Endothelial cell (in vitro differentiated cells): ENCODE measurements around the gene ATIC. TPM values are rescaled to one million over a fixed set of nuclear protein-coding genes. Genes with fewer than 3 reads are reported as not detected.

Experiments used
- DNase-seq: peaks from one replicate; pipeline ENCODE4 v3.0.0; 2021; ENCODE audit warnings: low spot score
- H3K27ac Mint-ChIP-seq: one replicate; pipeline ENCODE4 v1.8.0; 2021; ENCODE audit warnings: mixed read lengths, inconsistent platforms; ENCODE audit not compliant: unreplicated experiment
- H3K27me3 Mint-ChIP-seq: one replicate; pipeline ENCODE4 v1.8.0; 2021; ENCODE audit warnings: mild to moderate bottlenecking, moderate library complexity, mixed read lengths, inconsistent platforms; ENCODE audit not compliant: unreplicated experiment
- H3K36me3 Mint-ChIP-seq: one replicate; pipeline ENCODE4 v1.8.0; 2021; ENCODE audit warnings: mild to moderate bottlenecking, low read depth, mixed read lengths, inconsistent platforms; ENCODE audit not compliant: unreplicated experiment
- H3K4me1 Mint-ChIP-seq: one replicate; pipeline ENCODE4 v1.8.0; 2021; ENCODE audit warnings: mild to moderate bottlenecking, mixed read lengths, inconsistent platforms; ENCODE audit not compliant: unreplicated experiment
- H3K4me3 Mint-ChIP-seq: one replicate; pipeline ENCODE4 v1.8.0; 2021; ENCODE audit warnings: mild to moderate bottlenecking, mixed read lengths, inconsistent platforms; ENCODE audit not compliant: unreplicated experiment
- H3K9me3 Mint-ChIP-seq: one replicate; pipeline ENCODE4 v1.8.0; 2021; ENCODE audit warnings: mixed read lengths, inconsistent platforms; ENCODE audit not compliant: unreplicated experiment
- CTCF ChIP-seq: fragments of 200-600 bp; sonication (generic); IDR thresholded peaks from one replicate; pipeline ENCODE4 v1.5.0; 2021; ENCODE audit warnings: antibody characterized with exemption; ENCODE audit not compliant: unreplicated experiment
- total RNA-seq: library from RNA; stranded (reverse); fragmentation: NEBNext Ultra II Directional; extraction: Animal tissue kit (Norgen Biotek cat#: 25700); gene quantifications from one replicate; pipeline ENCODE4 v1.2.1, GENCODE V29; 2021; ENCODE audit not compliant: unreplicated experiment

Gene ATIC
- total RNA-seq, 1 donor from 2014 or later: 29.3 TPM

GRCh38 chr2:215355801-215356200 lies 43.9 kb downstream of the ATIC start:
- Mint-ChIP-seq H3K4me1 (no peaks in the 10 kb centered on the region), H3K27me3 (no peaks in the 10 kb centered on the region), H3K4me3 (no peak overlapping the region), H3K27ac (no peak overlapping the region), H3K36me3 (peaks cover 1% of the 10 kb centered on the region), H3K9me3 (no peaks in the 10 kb centered on the region)
- no peak for TF ChIP-seq CTCF
- DNase-seq: no peak

GRCh38 chr2:215356334-215356947 lies 44.6 kb downstream of the ATIC start:
- Mint-ChIP-seq H3K4me3 (no peak overlapping the region), H3K27me3 (no peaks in the 10 kb centered on the region), H3K9me3 (no peaks in the 10 kb centered on the region), H3K4me1 (no peaks in the 10 kb centered on the region), H3K36me3 (peaks cover 2% of the 10 kb centered on the region), H3K27ac (no peak overlapping the region)
- TF ChIP-seq CTCF: no peak
- no peak for DNase-seq

GRCh38 chr2:215356948-215357461 lies 45.1 kb downstream of the ATIC start:
- Mint-ChIP-seq H3K4me1 (no peaks in the 10 kb centered on the region), H3K36me3 (peaks cover 6% of the 10 kb centered on the region), H3K27ac (no peak overlapping the region), H3K4me3 (no peak overlapping the region), H3K27me3 (no peaks in the 10 kb centered on the region), H3K9me3 (no peaks in the 10 kb centered on the region)
- no peak for TF ChIP-seq CTCF
- no peak for DNase-seq

- Mint-ChIP-seq H3K36me3 (peaks cover 13% of the 10 kb centered on the region), H3K9me3 (no peaks in the 10 kb centered on the region), H3K27me3 (no peaks in the 10 kb centered on the region), H3K4me3 (no peak overlapping the region), H3K27ac (no peak overlapping the region), H3K4me1 (no peaks in the 10 kb centered on the region)
- DNase-seq: no peak
- TF ChIP-seq CTCF: no peak
Measured at GRCh38 chr2:215357660-215358059, 45.8 kb downstream of the ATIC start.

- H3K36me3 Mint-ChIP-seq: peaks cover 18% of the 10 kb centered on the region
- no peak overlapping the region for H3K4me3 Mint-ChIP-seq
- DNase-seq: no peak
- H3K4me1 Mint-ChIP-seq: no peaks in the 10 kb centered on the region
- H3K27ac Mint-ChIP-seq: no peak overlapping the region
- no peaks in the 10 kb centered on the region for H3K9me3 Mint-ChIP-seq
- TF ChIP-seq CTCF: no peak
- H3K27me3 Mint-ChIP-seq: no peaks in the 10 kb centered on the region
Measured at GRCh38 chr2:215358312-215358845, 46.5 kb downstream of the ATIC start.
